Measurements from ENCODE around the gene DAPK2.

Gene DAPK2

GRCh38 chr15:64052925-64053491, 6.7 kb upstream of the DAPK2 start:
- no peak for FAIRE-seq

GRCh38 chr15:64051407-64052259, 5.3 kb upstream of the DAPK2 start:
- no peak for FAIRE-seq

GRCh38 chr15:64051093-64051402, 4.8 kb upstream of the DAPK2 start:
- FAIRE-seq = no peak

- no peak for FAIRE-seq
Observed at GRCh38 chr15:64050281-64051092, 4.2 kb upstream of the DAPK2 start.

- FAIRE-seq = no peak
Observed at GRCh38 chr15:64048781-64049460, 2.6 kb upstream of the DAPK2 start.

GRCh38 chr15:64045774-64046420, 388 bp downstream of the DAPK2 start:
- FAIRE-seq = no peak

GRCh38 chr15:64045101-64045435, 1.2 kb downstream of the DAPK2 start:
- FAIRE-seq = no peak

- no peak for FAIRE-seq
Observed at GRCh38 chr15:64044300-64045100, 1.8 kb downstream of the DAPK2 start.

- no peak for FAIRE-seq
Observed at GRCh38 chr15:64038878-64039610, 7.2 kb downstream of the DAPK2 start.

GRCh38 chr15:64037966-64038365, 8.3 kb downstream of the DAPK2 start:
- FAIRE-seq = no peak

GRCh38 chr15:64037116-64037515, 9.2 kb downstream of the DAPK2 start:
- no peak for FAIRE-seq

GRCh38 chr15:64035525-64035924, 10.8 kb downstream of the DAPK2 start:
- FAIRE-seq = no peak

- FAIRE-seq = no peak
Observed at GRCh38 chr15:64034519-64034918, 11.8 kb downstream of the DAPK2 start.

GRCh38 chr15:64032329-64032728, 14.0 kb downstream of the DAPK2 start:
- no peak for FAIRE-seq

GRCh38 chr15:64030123-64030522, 16.2 kb downstream of the DAPK2 start:
- no peak for FAIRE-seq

- no peak for FAIRE-seq
Observed at GRCh38 chr15:64029633-64030032, 16.7 kb downstream of the DAPK2 start.

- no peak for FAIRE-seq
Observed at GRCh38 chr15:64029110-64029509, 17.2 kb downstream of the DAPK2 start.

GRCh38 chr15:64026591-64026990, 19.7 kb downstream of the DAPK2 start:
- no peak for FAIRE-seq

- FAIRE-seq = no peak
Observed at GRCh38 chr15:64024172-64025050, 21.9 kb downstream of the DAPK2 start.

GRCh38 chr15:64023220-64023619, 23.1 kb downstream of the DAPK2 start:
- no peak for FAIRE-seq
